Measurements from ENCODE around the gene OR13H1. TPM values are rescaled to one million over a fixed set of nuclear protein-coding genes. Genes with fewer than 3 reads are reported as not detected.
A peak's percentile ranks its signal among the peaks of the same experiment; 100 is the strongest.
"Not testable (repeated sequence)": the region's sequence is repeated elsewhere in the genome, so short reads cannot be mapped to it uniquely, and the experiment has no call there.

The OR13H1 gene
- total and polyA plus RNA-seq, 8 donors: not detected

DNA sequence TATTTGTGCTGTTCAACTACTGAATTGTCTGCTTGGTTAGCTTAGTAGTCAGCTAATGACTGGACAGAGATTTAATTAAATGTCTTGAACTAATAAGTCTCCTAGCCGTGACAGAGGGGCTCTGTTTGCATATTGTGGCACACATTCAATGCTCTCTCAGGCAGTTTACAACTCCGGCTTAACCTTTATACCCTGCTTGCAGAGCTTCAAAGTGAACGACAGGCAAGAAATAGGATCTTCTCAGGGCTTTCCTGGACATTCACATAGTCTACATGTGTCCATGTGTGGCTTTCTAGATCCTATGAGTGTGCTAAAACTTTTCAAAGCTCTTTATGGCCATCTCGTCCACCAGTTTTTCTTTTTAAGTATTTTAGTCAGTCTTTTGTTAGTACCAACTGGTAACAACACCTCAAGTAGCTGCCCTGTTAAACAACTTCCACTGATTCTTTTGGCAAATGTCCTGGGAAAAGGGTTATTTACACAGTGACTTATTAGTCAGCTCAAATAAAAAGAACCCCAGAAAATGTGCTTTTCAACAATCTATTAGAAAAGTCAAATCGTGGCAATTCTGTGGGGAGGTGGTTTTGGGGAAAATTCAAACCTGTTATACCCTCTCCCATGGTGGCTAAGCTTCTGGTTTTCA, 28.6 kb downstream of the OR13H1 start:
- DNase-seq: peak in 1 of 4 donors; percentile 10

GRCh38 chrX:131577413-131577812, 33.5 kb downstream of the OR13H1 start:
- no peak for ATAC-seq
- Histone ChIP-seq H3K4me1 (no peaks in the 10 kb centered on the region), H3K4me3 (no peak overlapping the region), H3K36me3 (no peaks in the 10 kb centered on the region), H3K9me3 (no peaks in the 10 kb centered on the region), H3K27ac (no peak overlapping the region), H3K27me3 (peaks cover 0 to 11% of the 10 kb centered on the region in 2 donors)
- TF ChIP-seq, protein P1, sequence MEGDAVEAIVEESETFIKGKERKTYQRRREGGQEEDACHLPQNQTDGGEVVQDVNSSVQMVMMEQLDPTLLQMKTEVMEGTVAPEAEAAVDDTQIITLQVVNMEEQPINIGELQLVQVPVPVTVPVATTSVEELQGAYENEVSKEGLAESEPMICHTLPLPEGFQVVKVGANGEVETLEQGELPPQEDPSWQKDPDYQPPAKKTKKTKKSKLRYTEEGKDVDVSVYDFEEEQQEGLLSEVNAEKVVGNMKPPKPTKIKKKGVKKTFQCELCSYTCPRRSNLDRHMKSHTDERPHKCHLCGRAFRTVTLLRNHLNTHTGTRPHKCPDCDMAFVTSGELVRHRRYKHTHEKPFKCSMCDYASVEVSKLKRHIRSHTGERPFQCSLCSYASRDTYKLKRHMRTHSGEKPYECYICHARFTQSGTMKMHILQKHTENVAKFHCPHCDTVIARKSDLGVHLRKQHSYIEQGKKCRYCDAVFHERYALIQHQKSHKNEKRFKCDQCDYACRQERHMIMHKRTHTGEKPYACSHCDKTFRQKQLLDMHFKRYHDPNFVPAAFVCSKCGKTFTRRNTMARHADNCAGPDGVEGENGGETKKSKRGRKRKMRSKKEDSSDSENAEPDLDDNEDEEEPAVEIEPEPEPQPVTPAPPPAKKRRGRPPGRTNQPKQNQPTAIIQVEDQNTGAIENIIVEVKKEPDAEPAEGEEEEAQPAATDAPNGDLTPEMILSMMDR (IDR thresholded peaks at IDR 0.05): no peak
- no peak for DNase-seq
- intact Hi-C loops (cut with DNase I): no loop called here

More for the DNA sequence above, 28.6 kb downstream of the OR13H1 start:
- no peaks in the 10 kb centered on the region for H3K9me3 ChIP-seq
- intact Hi-C loops (cut with DNase I): no loop called here
- ATAC-seq: peak; percentile 57
- no peaks in the 10 kb centered on the region for H3K36me3 ChIP-seq
- peaks cover 0 to 14% of the 10 kb centered on the region in 2 donors for H3K27me3 ChIP-seq
- H3K4me3 ChIP-seq: no peak overlapping the region
- TF ChIP-seq, protein P1 (IDR thresholded peaks at IDR 0.05): no peak
- H3K4me1 ChIP-seq: no peaks in the 10 kb centered on the region
- no peak overlapping the region for H3K27ac ChIP-seq

GRCh38 chrX:131577999-131578734, 34.3 kb downstream of the OR13H1 start:
- H3K4me1 ChIP-seq: no peaks in the 10 kb centered on the region
- ATAC-seq (no peak), DNase-seq (no peak)
- H3K9me3 ChIP-seq: no peaks in the 10 kb centered on the region
- no peak overlapping the region for H3K27ac ChIP-seq
- TF ChIP-seq, protein P1 (IDR thresholded peaks at IDR 0.05): no peak
- H3K27me3 ChIP-seq: peaks cover 0 to 11% of the 10 kb centered on the region in 2 donors
- H3K4me3 ChIP-seq: no peak overlapping the region
- no peaks in the 10 kb centered on the region for H3K36me3 ChIP-seq
- intact Hi-C loops (cut with DNase I): no loop called here

GRCh38 chrX:131578735-131579367, 35.0 kb downstream of the OR13H1 start:
- H3K4me3 ChIP-seq; H3K36me3 ChIP-seq; H3K9me3 ChIP-seq; H3K4me1 ChIP-seq; intact Hi-C loops (cut with DNase I); ATAC-seq; DNase-seq; H3K27ac ChIP-seq: not testable (repeated sequence)
- H3K27me3 ChIP-seq: peaks cover 0 to 11% of the 10 kb centered on the region in 2 donors

DNA sequence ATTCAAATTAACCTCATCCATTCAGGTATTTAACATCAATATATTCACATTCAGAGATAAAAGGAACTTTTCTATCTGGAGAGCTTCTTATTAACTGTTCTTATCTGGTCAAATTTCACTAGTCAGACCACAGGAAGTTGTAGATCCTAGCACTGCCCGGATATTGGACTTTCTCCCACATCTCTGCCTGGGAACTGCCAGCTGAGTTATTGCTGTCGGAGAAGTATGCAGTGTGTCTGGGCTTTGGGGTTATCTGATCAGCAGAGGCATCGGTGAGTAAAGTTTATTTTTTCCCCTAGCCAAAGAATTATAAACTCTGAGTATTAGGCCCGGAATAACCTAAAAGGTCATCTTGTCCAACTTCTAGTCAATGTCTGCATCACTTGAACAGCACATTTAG, 45.1 kb downstream of the OR13H1 start:
- ATAC-seq: no peak
- TF ChIP-seq, protein P1 (IDR thresholded peaks at IDR 0.05): no peak
- no peak overlapping the region for H3K4me3 ChIP-seq
- H3K4me1 ChIP-seq: no peaks in the 10 kb centered on the region
- H3K36me3 ChIP-seq: no peaks in the 10 kb centered on the region
- H3K9me3 ChIP-seq: no peaks in the 10 kb centered on the region
- no peak overlapping the region for H3K27ac ChIP-seq
- intact Hi-C loops (cut with DNase I): no loop called here
- DNase-seq: no peak
- H3K27me3 ChIP-seq: no peaks in the 10 kb centered on the region
